ENCODE results near the gene MICOS13.

DNA sequence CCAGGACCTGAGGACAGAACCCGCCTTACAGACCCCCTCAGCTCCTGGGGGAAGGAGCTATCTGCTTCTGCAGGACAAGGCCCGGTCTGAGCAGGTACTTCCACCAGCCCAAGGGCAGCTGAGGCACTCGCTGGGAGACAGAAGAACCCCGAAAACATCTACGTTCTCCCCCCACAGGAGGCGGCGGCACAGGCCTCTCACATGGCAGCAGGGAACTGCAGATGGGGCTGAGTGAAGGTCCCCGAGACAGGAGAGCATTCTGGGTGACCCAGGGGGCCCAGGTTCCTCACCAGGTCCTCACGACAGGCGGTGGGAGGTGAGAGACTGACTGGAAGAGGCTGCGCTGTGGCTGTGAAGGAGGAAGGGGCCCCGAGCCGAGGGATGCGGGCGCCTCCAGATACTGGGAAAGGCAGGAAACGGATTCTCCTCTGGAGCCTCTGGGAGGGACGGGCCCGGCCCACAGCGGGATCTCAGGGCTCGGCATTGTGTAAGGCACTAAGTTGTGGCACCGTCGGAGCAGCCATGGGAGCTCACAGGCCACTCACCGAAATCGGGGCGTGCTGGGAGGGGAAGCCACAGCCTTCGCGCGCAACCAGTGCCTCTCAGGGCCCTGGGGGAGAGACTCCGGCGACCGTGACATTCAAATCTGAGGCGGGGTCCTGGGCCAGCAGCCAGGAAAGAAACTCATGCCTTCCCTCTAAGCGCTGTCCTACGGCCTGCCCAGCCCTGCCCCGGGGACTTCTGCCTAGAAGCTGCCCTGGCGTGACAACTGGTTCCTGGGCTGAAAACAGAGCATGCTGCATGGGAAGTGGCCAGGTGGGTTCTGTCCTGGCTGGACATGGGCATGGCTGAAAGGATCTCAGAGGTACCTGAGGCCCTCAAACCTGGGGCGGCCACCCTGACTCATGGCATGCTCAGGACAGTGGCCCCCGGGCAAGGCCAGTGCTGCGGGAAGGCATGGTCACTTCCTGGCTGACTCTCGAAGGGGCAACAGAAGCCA, 23.8 kb upstream of the MICOS13 start:
- TF ChIP-seq, protein P1, sequence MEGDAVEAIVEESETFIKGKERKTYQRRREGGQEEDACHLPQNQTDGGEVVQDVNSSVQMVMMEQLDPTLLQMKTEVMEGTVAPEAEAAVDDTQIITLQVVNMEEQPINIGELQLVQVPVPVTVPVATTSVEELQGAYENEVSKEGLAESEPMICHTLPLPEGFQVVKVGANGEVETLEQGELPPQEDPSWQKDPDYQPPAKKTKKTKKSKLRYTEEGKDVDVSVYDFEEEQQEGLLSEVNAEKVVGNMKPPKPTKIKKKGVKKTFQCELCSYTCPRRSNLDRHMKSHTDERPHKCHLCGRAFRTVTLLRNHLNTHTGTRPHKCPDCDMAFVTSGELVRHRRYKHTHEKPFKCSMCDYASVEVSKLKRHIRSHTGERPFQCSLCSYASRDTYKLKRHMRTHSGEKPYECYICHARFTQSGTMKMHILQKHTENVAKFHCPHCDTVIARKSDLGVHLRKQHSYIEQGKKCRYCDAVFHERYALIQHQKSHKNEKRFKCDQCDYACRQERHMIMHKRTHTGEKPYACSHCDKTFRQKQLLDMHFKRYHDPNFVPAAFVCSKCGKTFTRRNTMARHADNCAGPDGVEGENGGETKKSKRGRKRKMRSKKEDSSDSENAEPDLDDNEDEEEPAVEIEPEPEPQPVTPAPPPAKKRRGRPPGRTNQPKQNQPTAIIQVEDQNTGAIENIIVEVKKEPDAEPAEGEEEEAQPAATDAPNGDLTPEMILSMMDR (IDR thresholded peaks at IDR 0.05; ENCODE audit: low read depth, low read length, poor library complexity, severe bottlenecking): no peak
- no peak for TF ChIP-seq EZH2phosphoT487 (IDR thresholded peaks at IDR 0.05; ENCODE audit: borderline replicate concordance, low read length)
